Choroid plexus epithelial cell (primary cell): Measurements from ENCODE around the gene PRKG1.

Experiments
- DNase-seq: peaks from one replicate; pipeline ENCODE4 v3.0.0-alpha.2; 2010; ENCODE audit warnings: low read depth
- H3K4me3 ChIP-seq: 2 replicates; pipeline ENCODE4 v1.5.1; 2011; ENCODE audit warnings: low read depth, mild to moderate bottlenecking, control low read depth, low read length, moderate library complexity
- TF ChIP-seq, protein P1 (sequence below): conservative IDR thresholded peaks from 2 replicates; pipeline ENCODE4 v1.5.1; 2011; ENCODE audit warnings: low read depth, mild to moderate bottlenecking, control low read depth, inconsistent platforms, low read length, moderate library complexity

PRKG1 gene

DNA sequence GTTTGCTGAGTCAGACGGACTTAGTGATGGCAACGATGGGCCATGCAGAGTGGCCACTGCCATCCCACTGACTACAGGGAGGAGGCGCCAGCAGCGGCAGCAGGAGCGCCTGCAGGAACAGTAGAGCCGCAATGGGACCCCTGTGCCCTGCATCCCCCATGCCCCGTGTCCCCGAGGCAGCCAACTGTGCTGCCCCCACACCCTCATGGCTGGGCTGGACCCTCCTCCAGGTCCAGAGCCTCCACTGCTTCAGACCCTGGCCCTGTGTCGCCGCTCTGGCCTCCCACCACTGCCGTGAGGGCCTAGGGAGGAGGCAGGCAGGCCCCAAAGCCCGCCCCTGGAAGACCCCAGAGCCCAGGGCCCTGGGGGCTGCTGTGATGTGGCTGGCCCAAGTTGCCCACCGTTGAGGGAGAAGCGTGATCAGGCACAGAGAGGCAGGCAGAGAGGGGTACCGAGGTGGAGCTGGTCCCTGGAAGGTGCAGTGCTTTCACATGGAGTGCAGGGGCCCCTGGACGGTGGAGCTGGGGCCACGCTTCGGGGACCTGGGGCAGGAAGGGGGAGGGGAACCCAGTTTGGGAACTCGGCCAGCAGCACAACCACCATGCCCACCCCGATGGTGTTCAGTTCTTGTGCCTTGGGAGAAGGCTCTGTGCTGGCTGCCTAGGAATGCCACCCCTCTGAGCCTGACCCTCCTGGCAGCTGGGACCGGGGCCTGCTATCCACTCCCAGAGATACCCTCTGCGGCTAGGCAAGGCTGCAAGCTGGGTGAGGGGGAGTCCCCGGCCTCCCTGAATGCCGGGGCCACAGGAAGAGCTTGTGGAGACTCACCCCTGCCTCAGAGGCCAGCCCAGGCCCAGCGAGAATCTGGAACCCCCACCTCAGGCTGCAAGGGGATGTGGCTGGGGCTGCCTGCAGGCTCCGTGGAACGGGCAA is 1272.4 kb downstream of the PRKG1 start:
- no peak for DNase-seq
- H3K4me3 ChIP-seq = no peak overlapping the region
- TF ChIP-seq, protein P1, sequence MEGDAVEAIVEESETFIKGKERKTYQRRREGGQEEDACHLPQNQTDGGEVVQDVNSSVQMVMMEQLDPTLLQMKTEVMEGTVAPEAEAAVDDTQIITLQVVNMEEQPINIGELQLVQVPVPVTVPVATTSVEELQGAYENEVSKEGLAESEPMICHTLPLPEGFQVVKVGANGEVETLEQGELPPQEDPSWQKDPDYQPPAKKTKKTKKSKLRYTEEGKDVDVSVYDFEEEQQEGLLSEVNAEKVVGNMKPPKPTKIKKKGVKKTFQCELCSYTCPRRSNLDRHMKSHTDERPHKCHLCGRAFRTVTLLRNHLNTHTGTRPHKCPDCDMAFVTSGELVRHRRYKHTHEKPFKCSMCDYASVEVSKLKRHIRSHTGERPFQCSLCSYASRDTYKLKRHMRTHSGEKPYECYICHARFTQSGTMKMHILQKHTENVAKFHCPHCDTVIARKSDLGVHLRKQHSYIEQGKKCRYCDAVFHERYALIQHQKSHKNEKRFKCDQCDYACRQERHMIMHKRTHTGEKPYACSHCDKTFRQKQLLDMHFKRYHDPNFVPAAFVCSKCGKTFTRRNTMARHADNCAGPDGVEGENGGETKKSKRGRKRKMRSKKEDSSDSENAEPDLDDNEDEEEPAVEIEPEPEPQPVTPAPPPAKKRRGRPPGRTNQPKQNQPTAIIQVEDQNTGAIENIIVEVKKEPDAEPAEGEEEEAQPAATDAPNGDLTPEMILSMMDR = no peak

DNA sequence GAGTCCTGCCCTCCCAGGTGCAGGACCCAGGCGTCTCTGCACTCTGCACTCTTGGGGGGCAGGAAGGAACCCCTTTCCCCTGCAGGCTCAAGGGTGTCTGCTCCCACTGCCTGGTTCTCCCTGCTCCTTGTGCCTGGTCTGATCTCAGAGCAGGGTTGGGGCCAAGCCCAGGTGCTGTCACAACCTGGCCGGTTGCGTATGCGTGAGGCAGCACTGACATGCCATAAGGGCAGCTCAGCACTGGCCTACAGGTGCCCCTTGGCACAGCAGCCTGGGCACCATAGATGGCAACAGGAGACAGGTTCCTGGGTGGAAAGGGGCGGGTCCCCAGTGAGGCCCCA is 1273.0 kb downstream of the PRKG1 start:
- DNase-seq = no peak
- TF ChIP-seq, protein P1 = no peak
- H3K4me3 ChIP-seq = no peak overlapping the region
